H1 (cell line): ENCODE results near the gene RHOH. TPM values are rescaled to one million over a fixed set of nuclear protein-coding genes. Genes with fewer than 3 reads are reported as not detected.

Experiments used
- CTCF ChIA-PET: fragments of 300-600 bp; sonication (Branson Sonifier 250); formaldehyde crosslinking; loops from one replicate; lab custom pipeline; 2021; ENCODE audit not compliant: partially characterized antibody; lab: Charles Lee
- POLR2A ChIA-PET: fragments of 300-600 bp; sonication (Branson Sonifier 250); formaldehyde crosslinking; loops from one replicate; lab custom pipeline; 2021; ENCODE audit warnings: inconsistent platforms; ENCODE audit not compliant: partially characterized antibody; lab: Charles Lee
- DNase-seq, 2 experiments: peaks; one replicate each; pipeline versions ENCODE4 v3.0.0 to v3.0.0-alpha.2; 2010 to 2022; ENCODE audit warnings: low spot score in 2 of 2, low read depth in 1 of 2, mixed read lengths in 1 of 2
- FAIRE-seq: peaks from 2 replicates; lab custom pipeline; 2011; peaks lifted over from hg19 to GRCh38; lab: Jason Lieb, UNC
- H2AFZ ChIP-seq: 2 replicates; pipeline ENCODE4 v1.8.1; 2012; ENCODE audit warnings: low read length, inconsistent platforms
- H2AK5ac ChIP-seq: 2 replicates; pipeline ENCODE4 v1.6.1; 2013; ENCODE audit warnings: low read depth, low read length
- H2BK120ac ChIP-seq: replicated peaks from 2 replicates; pipeline ENCODE3; 2013; ENCODE audit warnings: low read depth, low read length, inconsistent platforms
- H2BK12ac ChIP-seq: 2 replicates; pipeline ENCODE4 v1.6.1; 2013; ENCODE audit warnings: low read depth, low read length
- H2BK15ac ChIP-seq: 2 replicates; pipeline ENCODE4 v1.6.1; 2013; ENCODE audit warnings: low read length
- H2BK20ac ChIP-seq: 2 replicates; pipeline ENCODE4 v1.6.1; 2013; ENCODE audit warnings: low read length
- H2BK5ac ChIP-seq: 2 replicates; pipeline ENCODE4 v1.6.1; 2013; ENCODE audit warnings: low read depth, low read length
- H3K14ac ChIP-seq: 2 replicates; pipeline ENCODE4 v1.6.1; 2013; ENCODE audit warnings: inconsistent platforms; ENCODE audit not compliant: insufficient read length
- H3K18ac ChIP-seq: 2 replicates; pipeline ENCODE4 v1.6.1; 2013; ENCODE audit warnings: low read length; ENCODE audit errors: extremely low read depth
- H3K23ac ChIP-seq: 2 replicates; pipeline ENCODE4 v1.6.1; 2013; ENCODE audit warnings: inconsistent platforms; ENCODE audit not compliant: insufficient read length
- H3K23me2 ChIP-seq: 2 replicates; pipeline ENCODE4 v1.6.1; 2013; ENCODE audit warnings: low read depth, low read length
- H3K27ac ChIP-seq: 2 replicates; pipeline ENCODE4 v1.6.1; 2011; ENCODE audit warnings: low read depth, low read length, inconsistent platforms
- H3K27me3 ChIP-seq, 4 experiments: replicated peaks in 1 of 4; 1 replicate in 1 of 4; 2 replicates in 3 of 4; pipeline versions ENCODE4 v1.6.1 to v1.8.1; 2011 to 2013; ENCODE audit warnings: low read length in 3 of 4, mild to moderate bottlenecking in 3 of 4, inconsistent platforms in 2 of 4, mixed read lengths in 2 of 4, moderate library complexity in 1 of 4; ENCODE audit not compliant: control insufficient read depth in 3 of 4, insufficient read depth in 3 of 4; ENCODE audit errors: extremely low read depth in 1 of 4
- H3K36me3 ChIP-seq, 4 experiments: 2 replicates each; pipeline versions ENCODE4 v1.6.1 to v1.8.1; 2011 to 2013; ENCODE audit warnings: mild to moderate bottlenecking in 4 of 4, low read length in 3 of 4, moderate library complexity in 2 of 4, control low read depth in 1 of 4, inconsistent platforms in 1 of 4; ENCODE audit not compliant: insufficient read depth in 4 of 4, control insufficient read depth in 2 of 4
- H3K4ac ChIP-seq: replicated peaks from 2 replicates; pipeline ENCODE3; 2013; ENCODE audit warnings: low read length, low read depth, mixed read lengths, inconsistent platforms; ENCODE audit not compliant: insufficient read length
- H3K4me1 ChIP-seq, 4 experiments: replicated peaks in 1 of 4; 1 replicate in 1 of 4; 2 replicates in 3 of 4; pipeline versions ENCODE4 v1.6.1 to v1.8.1; 2011 to 2013; ENCODE audit warnings: low read length in 3 of 4, inconsistent platforms in 2 of 4, mixed read lengths in 1 of 4; ENCODE audit not compliant: insufficient read depth in 4 of 4, control insufficient read depth in 3 of 4
- H3K4me2 ChIP-seq, 2 experiments: 2 replicates each; pipeline versions ENCODE4 v1.6.1 to v1.8.1; 2011 to 2013; ENCODE audit warnings: low read depth in 2 of 2, low read length in 2 of 2, control low read depth in 1 of 2, inconsistent platforms in 1 of 2, mild to moderate bottlenecking in 1 of 2; ENCODE audit not compliant: insufficient read depth in 1 of 2
- H3K4me3 ChIP-seq, 4 experiments: fragments of 200-600, 300-600 bp in 1 of 4; sonication (generic), shearing (Covaris generic), sonication (Bioruptor Twin) in 1 of 4; 2 replicates each; pipeline versions ENCODE4 v1.5.1 to v1.8.1; 2011 to 2016; ENCODE audit warnings: low read length in 4 of 4, low read depth in 3 of 4, control low read depth in 2 of 4, inconsistent platforms in 2 of 4, mild to moderate bottlenecking in 2 of 4, mixed read lengths in 1 of 4, moderate library complexity in 1 of 4; ENCODE audit not compliant: insufficient read depth in 2 of 4; ENCODE audit errors: extremely low read depth in 1 of 4
- H3K56ac ChIP-seq: replicated peaks from 2 replicates; pipeline ENCODE3; 2013; ENCODE audit warnings: low read depth, mild to moderate bottlenecking, mixed read lengths, low read length, inconsistent platforms; ENCODE audit not compliant: insufficient read length
- H3K79me1 ChIP-seq: 2 replicates; pipeline ENCODE4 v1.6.1; 2013; ENCODE audit warnings: low read depth, low read length, control low read depth
- H3K79me2 ChIP-seq, 2 experiments: 2 replicates each; pipeline versions ENCODE4 v1.6.1 to v1.8.1; 2012 to 2013; ENCODE audit warnings: low read length in 2 of 2, mild to moderate bottlenecking in 2 of 2, inconsistent platforms in 1 of 2; ENCODE audit not compliant: insufficient read depth in 2 of 2, control insufficient read depth in 1 of 2
- H3K9ac ChIP-seq, 4 experiments: replicated peaks in 1 of 4; 1 replicate in 1 of 4; 2 replicates in 3 of 4; pipeline versions ENCODE4 v1.6.1 to v1.8.1; 2011 to 2013; ENCODE audit warnings: low read depth in 3 of 4, low read length in 3 of 4, control low read depth in 2 of 4, mild to moderate bottlenecking in 2 of 4, moderate library complexity in 2 of 4, inconsistent platforms in 1 of 4; ENCODE audit errors: extremely low read depth in 1 of 4
- H3K9me3 ChIP-seq, 2 experiments: 2 replicates each; pipeline versions ENCODE4 v1.6.1 to v1.8.1; 2012 to 2013; ENCODE audit warnings: mild to moderate bottlenecking in 2 of 2, moderate library complexity in 2 of 2, control low read depth in 1 of 2, inconsistent platforms in 1 of 2, low read depth in 1 of 2, low read length in 1 of 2, mixed read lengths in 1 of 2; ENCODE audit not compliant: insufficient read depth in 2 of 2
- H4K20me1 ChIP-seq, 2 experiments: replicated peaks in 1 of 2; 2 replicates each; pipeline versions ENCODE3 to v1.8.1; 2011 to 2013; ENCODE audit warnings: inconsistent platforms in 2 of 2, low read length in 2 of 2, mild to moderate bottlenecking in 1 of 2; ENCODE audit not compliant: insufficient read depth in 2 of 2, control insufficient read depth in 1 of 2
- H4K5ac ChIP-seq: 2 replicates; pipeline ENCODE4 v1.6.1; 2013; ENCODE audit warnings: low read length, low read depth, mixed read lengths, inconsistent platforms; ENCODE audit not compliant: insufficient read length
- H4K8ac ChIP-seq: 2 replicates; pipeline ENCODE4 v1.8.0; 2013; ENCODE audit warnings: mild to moderate bottlenecking, moderate library complexity, low read length, inconsistent platforms; ENCODE audit not compliant: insufficient read depth; ENCODE audit errors: extremely low read depth
- H4K91ac ChIP-seq: replicated peaks from 2 replicates; pipeline ENCODE3; 2013; ENCODE audit warnings: low read length, mixed read lengths, inconsistent platforms; ENCODE audit not compliant: insufficient read length
- ASH2L ChIP-seq: fragments of 200-600, 300-600 bp; sonication (generic); IDR thresholded peaks from one replicate; pipeline ENCODE4 v1.7.1; 2017; ENCODE audit warnings: low read length
- BCL11A ChIP-seq, 2 experiments: IDR thresholded peaks; one replicate each; pipeline ENCODE4 v1.6.1; 2011; ENCODE audit warnings: low read depth in 2 of 2, low read length in 2 of 2, mild to moderate bottlenecking in 2 of 2
- BRCA1 ChIP-seq: IDR thresholded peaks from 2 replicates; pipeline ENCODE4 v1.6.1; 2012; ENCODE audit warnings: low read depth, low read length, improper control_type of control experiment
- CHD1 ChIP-seq: IDR thresholded peaks from 2 replicates; pipeline ENCODE4 v1.6.1; 2012; ENCODE audit warnings: low read depth, low read length, improper control_type of control experiment
- CTBP2 ChIP-seq: IDR thresholded peaks from 2 replicates; pipeline ENCODE4 v1.7.0; 2011; ENCODE audit warnings: borderline replicate concordance, mild to moderate bottlenecking, moderate library complexity, mixed read lengths, low read length; ENCODE audit not compliant: insufficient read depth, insufficient read length
- KDM1A ChIP-seq: fragments of 200-600, 300-600 bp; sonication (generic); IDR thresholded peaks from 2 replicates; pipeline ENCODE4 v1.7.1; 2016; ENCODE audit warnings: mild to moderate bottlenecking, low read length, borderline replicate concordance
- RNF2 ChIP-seq: fragments of 200-900, 300-1000 bp; sonication (generic); IDR thresholded peaks from 2 replicates; pipeline ENCODE4 v1.7.1; 2016; ENCODE audit warnings: borderline replicate concordance, low read depth, mild to moderate bottlenecking, antibody characterized with exemption, low read length; ENCODE audit not compliant: poor library complexity, severe bottlenecking; ENCODE audit errors: missing control alignments
- SIX5 ChIP-seq: IDR thresholded peaks from 2 replicates; pipeline ENCODE4 v1.6.1; 2011; ENCODE audit warnings: mild to moderate bottlenecking, low read depth, low read length
- SP4 ChIP-seq: IDR thresholded peaks from 2 replicates; pipeline ENCODE4 v1.6.1; 2012; ENCODE audit warnings: low read length, inconsistent platforms
- TCF12 ChIP-seq: IDR thresholded peaks from 2 replicates; pipeline ENCODE4 v1.6.1; 2011; ENCODE audit warnings: low read depth, mild to moderate bottlenecking, low read length
- WGBS, 2 experiments: shearing (Covaris generic) in 1 of 2; methylation state at CpG; one replicate each; pipeline versions ENCODE4 v1.1.6 to v1.1.7; 2013 to 2015; ENCODE audit warnings: low lambda C conversion rate in 2 of 2, mixed read lengths in 2 of 2, inconsistent platforms in 1 of 2, low coverage in 1 of 2, missing lambda C conversion rate in 1 of 2; ENCODE audit not compliant: insufficient replicate concordance in 2 of 2, insufficient coverage in 1 of 2, insufficient read length in 1 of 2; ENCODE audit errors: extremely low coverage in 1 of 2, missing lambda C conversion rate in 1 of 2; 5-methylcytosine and 5-hydroxymethylcytosine counted together
- polyA plus RNA-seq, 7 experiments: library from polyadenylated mRNA; depleted of rRNA in 3 of 7; stranded (reverse) in 5 of 7; unstranded in 2 of 7; fragments of >200 nt in 5 of 7; fragments of 200-250 nt in 2 of 7; gene quantifications; 1 replicate in 5 of 7; 2 replicates in 1 of 7; 4 replicates in 1 of 7; pipeline versions ENCODE4 v1.2.1 to v1.2.3, GENCODE V29; 2011 to 2013; ENCODE audit warnings: missing spikeins in 2 of 7, mixed read lengths in 2 of 7
- total RNA-seq: library from RNA; stranded (reverse); fragmentation: NEBNext Ultra II Directional; extraction: Animal tissue kit (Norgen Biotek cat#: 25700); gene quantifications from 2 replicates; pipeline ENCODE4 v1.2.1, GENCODE V29; 2021

RHOH gene
- total and polyA plus RNA-seq, 2 of the 8 experiments (the other 6 are each of a cell fraction or from before 2014, with no cell fraction given): 5.9 to 6.9 TPM

- ChIA-PET POLR2A (no interaction called here), CTCF (interaction anchor here (1.1 to 1.3 kb wide), 2 partner anchors 138 to 146 kb away, joined by 3 read pairs; no protein-coding TSS in a partner anchor)
- no peak overlapping the region for H3K56ac ChIP-seq
- no peak overlapping the region for H4K5ac ChIP-seq
- H3K27me3 ChIP-seq: no peaks in the 10 kb centered on the region
- H3K79me1 ChIP-seq: no peaks in the 10 kb centered on the region
- H2BK5ac ChIP-seq: no peak overlapping the region
- no peaks in the 10 kb centered on the region for H3K23me2 ChIP-seq
- H4K8ac ChIP-seq: no peak overlapping the region
- no peak overlapping the region for H2BK12ac ChIP-seq
- H3K4me1 ChIP-seq: peaks cover 0 to 6% (median 2%) of the 10 kb centered on the region in 4 experiments; a peak in 2 of 7 replicates
- WGBS, 2 experiments: 94% methylated on average over 1 of the region's 1 CpG; no CpG with 5 or more reads in 1 of the 2 experiments
- H3K79me2 ChIP-seq: no peaks in the 10 kb centered on the region
- H4K91ac ChIP-seq: no peak overlapping the region
- no peak overlapping the region for H3K27ac ChIP-seq
- no peak overlapping the region for H3K14ac ChIP-seq
- no peak overlapping the region for H3K18ac ChIP-seq
- FAIRE-seq: no peak
- no peak overlapping the region for H3K4me3 ChIP-seq
- no peak overlapping the region for H2BK20ac ChIP-seq
- no peak overlapping the region for H2AFZ ChIP-seq
- no peak overlapping the region for H2BK15ac ChIP-seq
- no peak overlapping the region for H3K4ac ChIP-seq
- no peak overlapping the region for H2BK120ac ChIP-seq
- no peak overlapping the region for H3K9ac ChIP-seq
- H2AK5ac ChIP-seq: no peak overlapping the region
- no peak for DNase-seq
- no peak overlapping the region for H3K4me2 ChIP-seq
- no peaks in the 10 kb centered on the region for H3K36me3 ChIP-seq
- H3K9me3 ChIP-seq: no peaks in the 10 kb centered on the region
- no peaks in the 10 kb centered on the region for H4K20me1 ChIP-seq
- no peak overlapping the region for H3K23ac ChIP-seq
- no peak for TF ChIP-seq RNF2
- TF ChIP-seq ASH2L: no peak
- no peak for TF ChIP-seq BCL11A (IDR thresholded peaks at IDR 0.05; ENCODE audit: low read depth in 2 of 2, low read length in 2 of 2)
- TF ChIP-seq CHD1: no peak
- no peak for TF ChIP-seq CTBP2
- no peak for TF ChIP-seq TCF12
- no peak for TF ChIP-seq SIX5
- no peak for TF ChIP-seq BRCA1
- no peak for TF ChIP-seq SP4
- TF ChIP-seq KDM1A: no peak
Observed at GRCh38 chr4:40179360-40179759, 17.5 kb upstream of the RHOH start.
